Measurements from ENCODE around the gene ADGRL1.

The ADGRL1 gene

DNA sequence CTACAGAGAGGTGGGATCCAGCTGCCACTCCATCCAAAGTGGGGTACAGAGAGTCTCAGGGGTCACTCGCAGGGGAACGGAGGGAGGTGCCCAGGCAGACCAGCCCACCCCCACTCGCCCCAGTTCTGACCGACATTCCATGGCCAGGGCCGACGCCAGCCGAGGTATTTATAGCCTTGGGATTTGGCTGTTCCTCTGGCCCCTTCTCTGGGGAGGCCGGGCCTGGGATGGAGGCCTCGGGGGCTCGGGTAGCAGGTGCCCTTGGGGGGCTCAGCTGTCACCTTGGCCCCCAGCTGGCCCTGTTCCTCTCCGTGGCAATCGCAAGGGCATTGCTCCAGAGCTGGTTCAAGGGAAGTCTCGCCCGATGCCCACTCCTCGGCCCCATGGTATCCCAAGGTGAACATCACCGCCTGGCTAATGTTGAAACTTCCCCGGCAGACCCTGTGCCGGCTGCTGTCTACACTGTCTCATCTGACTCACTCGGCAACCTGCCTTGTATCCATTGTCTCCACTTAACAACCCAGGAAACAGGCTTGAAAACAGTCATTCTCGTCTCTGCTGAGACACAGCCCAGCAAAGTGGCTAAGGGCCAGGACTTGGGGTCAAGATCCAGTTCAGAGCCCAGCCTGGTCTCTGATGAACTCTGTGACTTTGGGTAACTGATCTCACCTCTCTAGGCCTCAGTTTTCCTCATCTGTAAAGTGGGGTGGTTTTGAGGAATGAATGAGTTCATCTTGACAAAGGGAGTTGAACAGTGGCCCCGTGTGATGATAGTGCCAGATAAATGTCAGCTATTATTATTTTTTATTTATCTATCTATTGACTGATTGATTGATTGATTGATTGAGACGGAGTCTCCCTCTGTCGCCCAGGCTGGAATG is 98.1 kb downstream of the ADGRL1 start:
- DNase-seq: no peak

DNA sequence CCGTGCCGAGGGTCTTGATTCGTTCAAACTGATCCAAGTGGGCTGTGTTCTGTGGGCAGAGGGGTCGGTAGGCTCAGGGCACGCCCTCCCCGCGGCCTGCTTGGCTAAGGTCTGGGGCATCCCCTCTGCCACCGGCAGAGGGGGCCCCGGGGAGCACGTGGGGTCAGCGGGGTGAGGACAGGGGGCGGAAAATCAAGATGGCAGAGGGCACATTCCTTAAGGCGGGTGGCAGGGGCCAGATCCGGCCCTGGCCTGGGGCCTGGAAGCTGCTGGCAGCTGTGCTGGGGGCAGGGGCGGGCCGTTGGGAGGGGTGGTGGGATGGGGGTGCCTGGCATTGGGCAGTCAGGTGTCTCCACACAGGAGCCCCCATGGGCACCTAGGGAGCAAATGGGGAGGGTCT is 99.1 kb downstream of the ADGRL1 start:
- DNase-seq: no peak

DNA sequence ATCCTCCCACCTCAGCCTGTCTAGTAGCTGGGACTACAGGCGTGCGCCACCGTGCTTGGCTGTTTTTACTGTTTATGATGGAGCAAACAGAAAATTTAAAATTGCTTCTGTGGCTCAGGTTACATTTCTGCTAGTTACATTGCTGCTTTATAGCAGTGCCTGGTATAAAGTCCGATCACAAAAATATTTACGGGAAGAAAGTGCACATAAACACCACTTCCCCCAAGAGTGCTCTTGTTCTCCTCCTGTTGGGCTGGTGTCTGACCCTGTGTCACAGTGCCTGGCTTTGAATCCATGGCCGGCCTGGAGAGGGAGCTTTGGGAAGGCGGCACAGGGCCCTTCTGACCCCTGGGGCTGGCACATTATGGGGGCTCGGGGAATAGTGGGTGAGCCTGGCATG is 100.3 kb downstream of the ADGRL1 start:
- DNase-seq: no peak

DNA sequence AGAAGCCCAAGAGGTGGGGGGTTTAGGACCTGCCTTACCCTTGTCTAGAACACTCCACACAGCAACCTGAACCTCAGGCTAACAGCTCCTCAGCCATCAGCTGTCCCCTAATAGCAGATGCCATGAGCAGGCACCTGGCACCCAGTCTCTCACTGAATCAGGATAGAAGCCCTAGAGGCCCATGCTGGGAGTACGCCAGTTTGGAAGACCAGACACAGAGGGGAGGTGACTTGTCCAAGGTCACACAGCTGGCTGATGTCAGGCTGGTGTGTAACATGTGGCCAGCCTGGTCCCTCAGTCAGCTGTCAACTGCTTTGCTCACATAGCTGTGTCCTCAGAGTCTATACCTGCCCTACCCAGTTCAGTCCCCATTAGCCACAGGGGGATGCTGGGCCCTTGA is 102.7 kb downstream of the ADGRL1 start:
- no peak for DNase-seq

DNA sequence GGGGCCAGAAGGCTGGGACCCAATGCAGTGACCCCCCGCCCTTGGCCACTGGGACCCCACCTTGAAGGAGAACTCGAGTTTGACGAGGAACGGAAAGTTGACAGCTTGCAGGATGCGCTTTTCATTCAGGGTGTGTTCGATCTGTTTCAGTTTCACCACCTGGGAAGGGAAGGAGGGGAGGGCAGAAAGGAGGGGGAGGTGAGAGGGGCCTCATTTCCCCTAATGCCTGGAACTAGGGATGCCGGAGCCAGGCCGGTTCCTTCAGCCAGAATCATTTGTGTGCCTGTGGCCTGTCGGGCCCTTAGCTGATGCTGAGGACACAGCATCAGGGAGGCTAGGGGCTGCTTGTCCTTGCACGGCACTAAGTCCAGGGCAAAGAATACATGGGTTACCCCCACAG is 103.2 kb downstream of the ADGRL1 start:
- DNase-seq: no peak

DNA sequence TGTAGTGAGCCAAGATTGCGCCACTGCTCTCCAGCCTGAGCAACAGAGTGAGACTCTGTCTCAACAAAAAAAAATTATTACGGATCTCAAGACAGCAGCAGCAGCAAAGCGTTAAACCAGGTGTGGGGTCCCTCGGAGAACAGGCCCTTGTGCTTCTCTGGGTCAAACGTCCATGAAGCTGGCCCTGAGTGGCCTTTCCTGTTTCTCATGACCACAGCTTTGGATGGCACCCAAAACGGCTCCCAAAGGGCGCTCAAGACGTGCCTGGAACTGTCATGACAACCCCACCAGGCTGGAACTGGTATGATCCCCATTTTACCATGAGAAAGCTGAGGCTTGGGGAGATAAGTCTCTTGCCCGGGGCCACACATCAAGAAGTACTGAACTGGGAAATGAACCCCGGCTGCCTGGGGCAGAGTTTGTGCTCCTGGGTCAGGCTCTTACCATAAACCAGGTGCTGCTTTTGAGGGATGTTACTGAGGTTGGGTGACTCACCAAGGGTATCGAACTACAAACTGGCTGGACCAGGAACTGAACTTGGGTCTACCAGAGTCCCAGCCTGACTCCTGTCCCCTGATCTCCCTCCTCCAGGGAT is 103.8 kb downstream of the ADGRL1 start:
- DNase-seq: no peak

DNA sequence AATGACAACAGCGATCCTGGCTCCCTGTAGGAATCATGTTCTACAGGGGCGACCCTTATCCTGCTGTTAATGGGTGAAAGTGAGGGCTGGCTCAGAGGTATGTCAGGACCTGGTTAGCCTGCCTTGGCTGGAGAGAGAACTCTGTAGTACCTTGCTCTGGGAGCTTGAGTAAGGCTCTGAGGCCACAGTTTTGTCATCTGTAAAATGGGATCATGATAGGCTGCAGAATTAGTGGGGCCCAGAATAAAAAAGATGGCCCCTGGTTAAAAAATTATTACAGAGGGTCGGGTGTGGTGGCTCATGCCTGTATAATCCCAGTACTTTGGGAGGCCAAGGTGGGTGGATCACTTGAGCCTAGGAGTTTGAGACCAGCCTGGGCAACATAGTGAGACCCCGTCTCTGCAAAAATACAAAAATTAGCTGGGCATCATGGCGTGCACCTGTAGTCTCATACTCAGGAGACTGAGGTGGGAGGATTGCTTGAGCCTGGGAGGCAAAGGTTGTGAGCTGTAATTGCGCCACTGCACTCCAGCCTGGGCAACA is 104.9 kb downstream of the ADGRL1 start:
- DNase-seq: no peak

All from NCI-H1092 treated with DMSO at 0.1 percent for 48 hours (cell line).